Mammary epithelial cell (primary cell): ENCODE data around the gene CCBE1.

ENCODE experiments used
- CTCF ChIP-seq, 2 donors: IDR thresholded peaks in 1 of 2; conservative IDR thresholded peaks in 1 of 2; 2 replicates each; pipeline ENCODE4 v1.5.1; 2011 to 2012; ENCODE audit warnings: inconsistent platforms in 2 of 2, low read length in 2 of 2, mild to moderate bottlenecking in 2 of 2, control low read depth in 1 of 2, low read depth in 1 of 2; ENCODE audit not compliant: insufficient read depth in 1 of 2; ENCODE audit errors: extremely low read depth in 1 of 2
- EZH2 ChIP-seq: IDR thresholded peaks from 2 replicates; pipeline ENCODE4 v1.6.1; 2012; ENCODE audit warnings: low read length, inconsistent platforms, borderline replicate concordance

GRCh38 chr18:59685501-59685900 is 11.7 kb downstream of the CCBE1 start:
- TF ChIP-seq CTCF (conservative IDR thresholded peaks at IDR 0.05 in 1 of 2, IDR thresholded peaks at IDR 0.05 in 1 of 2; ENCODE audit: extremely low read depth in 1 of 2, insufficient read depth in 1 of 2, low read depth in 1 of 2, low read length in 2 of 2) (no peak), EZH2 (no peak)
